HG03097 (cell line): ENCODE data around the gene AOAH.

Experiments used
- ATAC-seq: cut with Tn5 transposase; IDR thresholded peaks from one replicate; pipeline ENCODE4 v1.9.1; 2021; ENCODE audit not compliant: unreplicated experiment, low FRiP score

AOAH gene

DNA sequence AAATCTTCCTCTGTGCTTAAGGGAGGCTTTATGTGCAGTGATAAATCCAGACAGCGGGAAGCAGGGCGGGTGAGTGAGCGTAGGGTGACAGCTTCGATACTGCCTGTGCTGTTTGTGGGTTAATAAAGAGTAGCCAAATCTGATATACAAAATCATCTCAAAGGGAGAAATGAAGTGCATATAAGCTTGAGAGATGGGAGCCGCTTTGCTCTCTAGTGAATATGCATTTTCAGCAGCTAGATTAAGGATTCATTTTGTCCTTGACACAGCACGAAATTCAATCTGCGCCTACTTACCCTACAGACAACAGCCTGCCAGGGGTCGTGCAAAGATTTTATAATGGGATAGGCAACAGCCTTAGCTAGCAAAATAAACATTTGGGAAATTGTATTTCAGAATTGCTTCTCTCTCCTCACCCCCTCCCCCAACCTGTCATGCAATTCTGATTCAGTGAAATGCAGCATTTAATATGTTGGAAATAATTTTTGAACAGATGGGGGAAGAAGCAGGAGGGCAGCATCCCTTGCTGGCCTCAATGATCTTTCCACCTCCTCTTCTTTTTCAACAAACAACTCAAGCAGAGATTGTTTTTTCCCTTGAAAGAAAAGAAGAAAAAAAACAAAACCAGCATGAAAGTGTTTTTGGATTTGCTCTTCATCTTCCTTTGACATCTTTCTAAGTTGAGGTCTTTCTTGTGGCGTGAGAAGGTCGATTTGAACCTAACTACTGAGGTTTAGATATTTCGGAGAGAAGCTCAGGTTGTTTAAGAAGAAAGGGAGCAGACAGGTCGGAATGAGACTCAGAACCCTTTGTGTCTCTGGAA lies 117.9 kb downstream of the AOAH start:
- ATAC-seq, result no peak

DNA sequence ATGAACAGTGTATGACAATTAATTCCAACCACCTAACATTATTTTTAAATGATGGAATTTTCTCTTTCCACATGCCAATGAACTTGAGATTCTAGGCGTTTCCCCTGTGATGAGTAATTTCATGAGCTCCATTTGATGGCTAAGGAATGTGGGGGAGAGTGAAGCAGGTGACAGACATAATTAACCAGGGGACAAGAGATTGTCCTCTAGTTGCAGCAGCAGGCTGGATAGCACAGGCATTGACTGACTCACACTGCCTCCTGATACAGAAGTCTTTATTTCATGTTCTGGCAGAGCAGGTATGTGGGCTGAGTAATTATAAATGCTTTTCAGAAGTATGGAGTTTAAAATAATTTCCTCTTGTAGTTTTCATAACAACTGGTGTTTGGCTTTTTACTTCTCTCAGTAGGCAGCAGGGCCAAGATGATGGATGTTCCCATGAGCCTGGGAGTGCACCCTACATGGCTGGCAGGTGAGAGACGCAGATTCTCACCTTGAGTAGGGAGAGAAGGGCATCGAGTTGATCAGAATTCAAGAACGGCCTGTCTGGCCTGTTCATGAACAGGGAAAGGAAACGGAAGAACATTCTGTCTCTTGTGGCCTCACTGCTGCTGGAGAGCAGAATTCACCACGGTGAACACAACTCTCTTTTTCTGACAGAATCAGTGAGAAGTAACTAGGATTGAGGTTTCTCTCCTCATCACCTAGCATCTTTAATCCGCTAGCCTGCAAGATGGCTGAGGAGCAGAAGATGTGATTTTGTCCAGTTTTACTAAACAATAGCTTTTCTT lies 118.8 kb downstream of the AOAH start:
- no peak for ATAC-seq

DNA sequence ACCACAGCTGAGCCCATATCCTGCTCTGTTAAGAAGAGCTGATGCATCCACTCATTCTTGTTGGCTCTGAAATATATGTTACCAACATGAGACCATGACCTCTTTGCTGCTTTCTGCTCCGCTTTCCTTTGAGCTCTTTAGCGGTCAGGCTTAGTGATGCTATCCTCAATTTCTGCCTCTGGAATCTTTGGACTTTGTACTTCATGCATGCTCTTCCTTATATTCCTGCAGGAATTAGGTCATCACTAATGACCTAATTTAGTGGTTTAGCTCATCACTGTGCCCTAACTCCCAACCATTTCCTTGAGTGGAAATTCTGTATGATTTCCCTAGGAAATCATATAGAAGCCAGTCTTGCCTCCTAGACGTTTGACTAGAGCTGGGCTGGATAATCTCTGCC lies 119.5 kb downstream of the AOAH start:
- no peak for ATAC-seq

DNA sequence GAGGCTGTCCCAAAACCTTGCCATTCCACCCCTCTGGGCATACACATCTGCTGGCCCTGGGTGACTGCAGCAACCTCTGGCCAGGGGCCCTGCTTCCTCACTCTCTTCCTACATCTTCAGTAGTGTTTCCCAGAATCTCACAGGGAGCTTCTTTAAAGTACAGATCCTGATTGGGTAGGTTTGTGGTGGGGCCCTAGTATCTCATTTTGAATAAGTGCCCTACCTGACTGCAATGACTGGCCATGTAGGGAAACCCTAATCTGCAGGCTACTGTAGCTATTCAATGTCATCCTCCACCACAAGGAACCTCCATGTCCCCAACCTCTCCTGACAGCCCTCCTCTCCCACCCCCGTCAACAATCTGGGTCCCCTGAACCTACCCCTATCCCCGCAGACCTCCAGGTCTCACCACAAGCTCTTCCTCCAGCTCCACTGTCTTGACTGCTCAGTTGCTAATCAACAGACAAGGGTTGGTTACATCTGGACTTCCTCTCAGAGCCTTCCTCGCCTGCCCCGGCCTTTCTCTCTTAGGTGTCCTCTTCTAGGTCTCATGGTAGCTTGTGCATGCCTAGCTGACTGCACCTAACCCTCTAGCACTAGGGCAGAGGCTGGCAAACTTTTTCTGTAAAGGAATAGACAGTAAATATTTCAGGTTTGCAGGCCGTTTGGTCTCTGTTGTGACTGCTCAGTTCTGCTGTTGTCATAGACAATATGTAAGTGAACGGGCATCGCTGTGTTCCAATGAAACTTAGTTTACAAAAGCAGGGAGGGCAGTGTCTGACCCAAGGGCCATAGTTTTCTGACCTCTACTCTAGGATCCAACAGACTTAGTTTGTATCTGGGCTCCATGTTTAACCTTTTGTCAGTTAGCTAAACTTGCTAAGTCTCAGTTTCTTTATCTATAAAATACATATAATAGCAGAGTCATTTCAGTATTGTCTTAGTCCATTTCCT lies 121.1 kb downstream of the AOAH start:
- ATAC-seq, result no peak

DNA sequence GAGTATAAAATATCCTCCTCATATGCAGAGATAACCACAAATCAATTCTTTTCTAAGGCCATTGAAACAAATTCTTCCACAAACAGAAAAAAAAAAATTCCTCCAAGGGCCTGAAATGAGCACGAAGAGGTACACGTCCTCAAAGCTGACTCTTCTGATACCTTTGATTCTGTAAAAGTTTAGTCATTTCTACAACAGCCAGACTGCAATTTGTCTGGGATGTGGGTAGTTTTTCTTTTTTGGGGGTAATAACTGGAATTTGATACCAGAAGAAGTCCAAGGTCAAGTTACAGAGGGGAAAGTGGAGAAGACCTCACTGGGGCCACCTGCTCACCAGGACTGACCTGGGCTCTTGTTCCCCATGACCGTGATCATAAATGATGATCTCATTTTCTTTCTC lies 121.8 kb downstream of the AOAH start:
- ATAC-seq, result no peak

DNA sequence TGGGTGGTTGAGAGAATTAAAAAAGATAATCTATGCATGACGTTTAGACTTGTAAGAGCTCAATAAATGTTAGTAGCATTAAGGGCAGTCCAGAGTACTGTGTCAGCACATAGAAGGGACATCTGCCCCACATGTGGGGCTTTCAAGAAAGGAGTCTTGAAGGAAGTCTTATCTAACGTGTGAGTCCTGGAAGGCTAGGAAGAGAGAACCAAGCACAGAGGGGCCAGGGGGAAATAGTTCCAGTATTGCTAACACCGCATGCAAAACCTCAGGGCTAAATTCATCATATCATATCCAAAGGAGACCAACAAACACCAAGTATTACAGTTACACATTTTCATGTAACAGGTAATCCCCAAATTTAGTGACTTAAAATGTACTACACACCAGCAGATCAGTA lies 122.7 kb downstream of the AOAH start:
- no peak for ATAC-seq

DNA sequence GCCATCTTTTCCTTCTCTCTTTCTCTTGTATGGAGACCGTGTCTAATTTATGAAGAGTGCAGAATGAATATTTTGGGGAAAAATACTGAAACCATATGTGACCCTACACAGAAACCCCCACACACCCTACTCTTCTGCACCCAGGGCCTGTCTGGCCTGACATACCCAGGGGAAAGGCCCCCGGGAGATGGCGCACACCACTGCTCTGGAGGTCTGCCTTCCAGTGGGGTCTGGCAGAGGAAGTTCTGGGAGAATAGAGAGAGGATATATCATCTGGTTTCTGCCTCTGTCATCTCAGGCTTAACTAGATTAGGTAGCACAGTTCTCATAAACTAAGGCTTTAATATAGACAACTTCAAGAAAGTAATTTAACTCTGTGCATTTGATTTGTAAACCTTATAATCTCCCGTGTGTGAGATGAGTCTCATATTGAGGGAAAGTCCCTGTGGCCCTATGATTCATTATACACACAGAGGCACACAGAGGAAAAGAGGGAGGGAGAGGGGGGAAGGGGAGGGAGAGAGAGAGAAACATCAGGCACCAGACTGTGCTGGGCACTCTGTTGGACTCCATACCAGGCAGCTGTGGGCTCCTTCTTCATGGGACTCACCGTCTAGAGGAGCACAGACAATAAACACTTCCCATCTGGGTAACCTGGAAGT lies 123.3 kb downstream of the AOAH start:
- no peak for ATAC-seq

DNA sequence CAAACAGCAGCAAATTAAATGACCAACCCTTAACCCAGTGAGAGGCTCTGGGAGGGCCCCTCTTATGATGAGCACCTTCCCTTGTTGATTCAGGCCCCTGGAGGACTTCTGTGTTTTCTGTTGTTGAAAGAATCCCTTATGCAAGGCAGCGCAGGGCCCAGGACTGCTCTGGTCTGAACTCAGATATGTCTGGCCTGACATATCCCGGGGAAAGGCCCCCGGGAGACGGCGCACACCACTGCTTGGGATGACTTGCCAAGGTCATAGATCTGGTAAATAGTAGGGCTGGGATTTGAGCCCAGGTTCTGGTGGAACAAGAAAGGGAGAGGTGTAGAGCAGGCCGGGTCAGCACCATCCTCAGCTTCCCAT lies 124.0 kb downstream of the AOAH start:
- no peak for ATAC-seq

DNA sequence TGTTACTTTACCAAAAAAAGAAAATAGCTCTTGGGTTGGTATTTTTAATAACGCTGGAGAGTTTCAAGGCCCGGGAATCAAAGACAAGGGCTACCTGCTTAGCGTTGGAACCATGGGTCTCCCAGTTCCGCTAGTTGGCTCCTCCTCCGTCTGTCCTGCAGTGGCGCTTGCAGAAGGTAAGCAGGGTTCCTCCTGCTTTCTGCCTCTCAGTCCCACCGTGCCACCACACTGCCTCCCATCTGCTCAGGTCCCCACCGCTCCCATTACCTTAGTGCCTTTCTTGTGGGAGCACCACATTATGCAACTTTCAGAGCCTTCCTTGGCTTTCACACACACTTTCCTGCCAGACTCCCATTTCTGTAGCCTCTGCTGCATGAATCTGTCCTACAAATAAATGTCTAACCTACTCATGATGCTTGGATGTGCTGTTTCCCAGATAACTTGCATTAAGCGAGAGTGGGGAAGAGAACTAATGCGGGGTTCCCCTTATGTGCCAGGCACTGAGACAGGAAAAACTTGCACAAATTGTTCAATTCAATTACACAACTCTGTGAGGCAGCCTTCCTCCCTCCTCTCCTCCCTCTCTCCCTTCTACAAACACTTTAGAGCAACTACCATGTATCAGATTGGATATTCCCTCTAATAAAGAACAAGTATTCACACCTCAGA lies 124.5 kb downstream of the AOAH start:
- no peak for ATAC-seq

DNA sequence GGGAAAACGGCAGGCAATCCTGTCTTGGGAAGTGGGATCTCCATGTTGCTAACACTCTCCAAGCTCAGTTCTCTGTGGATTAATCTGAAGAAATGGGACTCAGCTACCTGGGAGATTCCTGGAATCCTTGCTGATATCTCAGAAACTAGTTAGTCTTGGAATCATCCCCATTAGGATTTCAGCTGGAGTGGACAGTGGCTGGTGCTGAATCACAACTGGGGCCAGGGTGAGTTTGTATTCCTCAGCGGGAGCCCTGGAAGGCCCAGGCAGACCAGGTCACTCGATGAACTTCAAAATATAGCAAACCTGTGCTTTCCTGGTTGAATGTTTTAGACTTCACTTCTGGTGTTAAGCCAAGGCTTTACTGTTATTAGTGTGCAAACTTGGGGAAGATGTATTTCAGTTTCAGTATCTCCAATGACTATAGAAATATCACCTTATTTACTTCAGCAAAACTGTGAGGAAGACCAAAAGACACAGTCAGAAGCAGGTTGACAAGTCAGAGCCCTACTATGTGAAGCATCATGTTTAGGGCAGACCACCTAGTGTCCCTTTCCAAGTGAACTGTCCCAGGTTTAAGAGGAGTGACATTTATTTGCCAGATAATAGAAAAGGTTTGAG lies 126.1 kb downstream of the AOAH start:
- ATAC-seq, result no peak

DNA sequence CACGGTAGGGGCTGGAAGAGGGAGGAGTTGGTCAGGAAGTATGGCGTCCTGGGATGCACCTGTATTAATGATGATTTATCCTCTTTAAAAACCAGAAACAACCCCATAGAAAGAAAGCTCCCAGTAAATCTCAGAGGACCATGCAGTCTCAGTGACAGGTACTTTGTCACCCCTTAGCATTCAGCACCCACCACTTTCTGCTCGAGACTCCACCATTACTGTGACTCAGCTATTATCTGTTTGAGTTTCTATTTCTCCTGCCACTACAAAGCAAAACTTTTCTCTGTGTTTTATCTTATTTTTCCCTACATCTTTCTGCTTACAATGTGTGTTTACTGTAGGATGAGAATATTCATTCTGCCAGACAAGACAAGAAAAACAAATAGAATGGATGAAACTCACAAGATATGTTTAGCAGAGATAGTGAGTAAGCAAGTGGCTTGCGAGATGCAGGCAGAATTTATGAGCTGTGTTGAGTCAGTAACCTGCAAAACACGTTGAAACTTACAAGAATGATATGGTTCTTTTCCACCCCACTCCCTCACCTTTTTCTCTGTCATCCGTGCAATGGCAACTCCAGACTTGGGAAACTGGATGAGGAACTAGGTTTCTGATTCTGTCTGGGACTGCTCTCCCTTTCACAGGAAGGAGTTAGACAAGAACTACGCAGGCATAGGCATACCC lies 127.1 kb downstream of the AOAH start:
- no peak for ATAC-seq

DNA sequence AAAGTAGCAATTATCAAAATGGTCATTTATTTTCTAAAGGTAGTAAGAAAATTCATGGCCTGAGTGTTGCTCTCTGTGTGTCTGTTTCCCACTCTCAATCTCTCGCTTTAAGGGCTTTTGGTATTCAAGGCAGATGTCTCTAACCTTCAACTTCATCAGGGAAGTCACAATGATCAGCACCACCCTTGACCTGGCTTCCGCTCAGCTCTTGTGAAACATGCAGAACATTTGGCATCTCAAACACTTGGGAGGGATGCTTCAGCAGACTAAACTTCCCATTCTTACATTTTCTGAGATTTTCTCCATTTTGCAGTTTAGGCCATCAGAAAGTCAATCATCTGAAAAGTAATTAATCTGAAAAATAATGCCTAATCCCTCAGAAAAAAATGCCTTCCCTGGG lies 129.8 kb downstream of the AOAH start:
- ATAC-seq, result no peak

DNA sequence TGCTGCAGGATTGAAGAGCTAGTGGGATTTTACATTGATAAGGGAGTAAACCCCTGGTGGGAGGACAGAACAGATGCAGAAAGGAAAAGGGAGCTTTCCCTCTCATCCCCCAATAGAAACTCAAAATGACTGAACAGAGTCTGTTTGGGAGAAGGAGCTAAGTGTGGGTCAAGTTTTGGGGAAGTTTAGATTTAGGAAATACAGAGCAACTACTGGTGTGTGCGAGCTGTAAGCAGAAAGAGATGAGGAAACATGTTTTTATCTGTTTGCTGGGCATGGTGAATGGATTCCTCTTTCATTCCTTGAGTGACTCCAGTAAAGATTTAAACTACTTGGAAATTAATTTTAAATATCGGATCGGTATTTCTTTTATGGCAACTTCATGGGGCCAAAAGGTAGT lies 132.7 kb downstream of the AOAH start:
- ATAC-seq, result no peak

DNA sequence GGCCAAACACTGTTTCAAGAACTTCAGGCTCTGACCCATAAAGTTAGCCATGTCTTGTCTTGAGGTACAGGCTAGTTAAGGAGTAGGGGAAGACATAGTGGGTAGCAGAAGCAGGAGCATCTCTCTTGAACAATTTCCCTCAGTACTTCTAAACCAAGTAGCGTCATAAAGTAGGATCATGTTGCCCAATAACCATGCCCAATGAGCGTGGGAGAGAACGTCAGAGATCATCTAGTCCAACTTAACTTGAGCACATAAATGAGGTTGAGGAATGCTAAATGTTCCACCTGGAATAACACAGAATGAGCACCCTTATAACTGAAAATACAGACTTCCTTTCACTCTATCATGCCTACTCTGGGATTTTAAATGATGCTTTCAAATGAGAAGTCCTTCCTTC lies 134.9 kb downstream of the AOAH start:
- no peak for ATAC-seq

DNA sequence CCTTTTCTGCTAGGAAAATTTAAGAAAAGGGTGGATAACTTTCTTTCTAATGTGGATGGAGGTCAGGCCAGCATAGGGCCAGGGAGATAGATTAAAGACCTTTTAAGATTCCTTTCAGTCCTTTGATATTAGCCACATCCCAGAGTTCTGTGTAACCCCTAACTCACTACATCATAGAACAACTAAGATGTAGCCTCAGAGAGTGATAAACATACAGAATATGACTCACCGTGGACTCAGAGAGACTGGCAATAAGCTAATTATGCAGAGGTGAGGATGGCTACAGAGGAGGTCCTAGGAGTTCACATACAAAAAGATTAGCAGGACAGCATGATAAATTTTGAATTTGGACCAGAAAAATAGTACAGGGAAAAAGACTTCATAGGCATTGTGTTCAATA lies 141.0 kb downstream of the AOAH start:
- no peak for ATAC-seq

DNA sequence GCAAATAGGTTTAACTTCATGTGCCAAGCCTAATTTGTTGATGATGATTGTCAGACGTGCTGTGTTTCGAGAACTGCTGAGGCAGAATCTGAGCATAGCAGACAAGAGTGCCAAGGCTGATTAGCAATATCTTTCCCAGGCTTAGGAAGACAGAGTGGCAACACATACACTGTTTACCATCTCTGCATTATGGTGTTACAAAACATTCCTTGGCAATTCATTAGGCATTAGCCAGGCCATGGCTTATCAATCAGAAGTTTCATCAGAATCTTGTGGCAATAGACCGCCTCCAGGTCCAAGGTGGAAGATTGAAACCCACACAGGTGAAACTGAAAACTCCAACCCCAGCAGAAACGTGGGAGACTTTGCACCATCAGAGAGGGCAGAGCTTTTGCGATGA lies 148.5 kb downstream of the AOAH start:
- ATAC-seq, result no peak

DNA sequence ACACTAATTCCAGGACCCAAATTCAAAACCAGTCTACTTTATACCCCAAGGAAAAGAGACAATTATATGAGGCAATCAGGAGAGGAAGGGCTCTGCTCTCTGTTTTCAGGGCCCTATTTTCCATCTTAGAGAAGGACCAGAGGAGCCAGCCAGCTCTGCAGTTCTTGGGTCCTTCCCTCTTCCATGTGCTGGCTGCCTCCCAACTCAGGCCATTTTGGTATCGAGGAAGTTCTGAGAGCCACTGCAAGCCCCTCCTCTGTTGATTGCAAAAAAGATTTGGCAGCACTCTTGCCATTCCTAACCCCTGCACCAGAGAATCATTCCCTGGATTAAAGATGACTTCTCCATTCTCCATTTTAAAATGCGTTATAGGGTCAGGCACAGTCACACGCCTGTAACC lies 151.2 kb downstream of the AOAH start:
- no peak for ATAC-seq

DNA sequence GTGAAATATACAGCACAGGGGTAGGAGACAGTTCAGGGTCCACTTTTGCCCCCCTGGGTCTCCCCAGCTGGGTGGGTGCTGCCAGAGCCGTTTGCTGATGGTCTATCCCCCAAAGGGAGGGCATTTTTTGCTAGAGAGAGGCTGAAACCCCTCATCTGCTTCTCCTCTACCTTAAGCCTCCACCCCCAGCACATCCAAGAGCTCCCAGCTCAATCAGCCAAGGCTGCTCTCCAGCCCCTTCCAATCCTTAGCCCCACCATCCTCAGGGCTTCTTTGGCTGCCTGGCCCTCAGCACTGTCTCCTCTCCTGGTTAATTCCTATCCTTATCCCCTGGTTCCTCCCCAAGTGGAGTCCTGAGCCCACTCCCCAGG lies 153.1 kb downstream of the AOAH start:
- ATAC-seq, result no peak

DNA sequence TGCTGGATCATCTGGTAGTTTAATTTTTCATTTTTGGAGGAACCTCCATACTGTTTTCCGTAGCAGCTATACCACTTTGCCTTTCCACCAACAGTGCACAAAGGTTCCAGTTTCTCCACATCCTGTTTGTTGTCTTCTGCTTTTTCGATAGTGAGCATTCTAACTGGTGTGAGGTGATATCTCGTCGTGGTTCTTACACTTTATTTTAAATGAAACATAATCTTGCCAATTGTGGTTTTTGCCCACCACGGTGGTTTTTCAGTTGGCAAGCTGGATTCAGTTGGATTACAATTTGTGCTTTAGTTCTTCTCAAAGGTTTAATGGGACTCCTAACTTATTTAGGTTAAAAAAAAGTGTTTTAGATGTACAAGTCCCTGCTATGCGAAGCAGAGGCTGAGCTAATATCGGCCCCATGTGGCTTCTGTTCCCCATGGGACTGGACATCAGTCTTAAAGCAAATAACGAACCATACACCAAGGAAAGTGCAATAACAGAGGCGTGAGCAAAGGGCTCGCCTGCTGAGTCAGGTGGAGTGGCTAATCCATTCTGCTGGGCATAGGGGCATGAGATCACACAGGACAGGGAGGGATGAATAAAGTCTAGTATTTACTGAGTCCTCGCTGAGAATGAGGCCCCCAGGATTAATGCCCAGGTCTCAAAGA lies 153.6 kb downstream of the AOAH start:
- ATAC-seq, result no peak
